MG63 (cell line): ENCODE measurements around the gene PLET1. TPM values are rescaled to one million over a fixed set of nuclear protein-coding genes. Genes with fewer than 3 reads are reported as not detected.

Source experiments
- DNase-seq: peaks from one replicate; pipeline ENCODE4 v3.0.0-alpha.2; 2020
- H3K27me3 ChIP-seq: fragments of 250-450 bp; sonication (Bioruptor Pico); 2 replicates; pipeline ENCODE4 v1.5.1; 2020; ENCODE audit warnings: mild to moderate bottlenecking, moderate library complexity
- H3K36me3 ChIP-seq: fragments of 250-450 bp; sonication (Bioruptor Pico); 2 replicates; pipeline ENCODE4 v1.5.1; 2020; ENCODE audit warnings: mild to moderate bottlenecking, moderate library complexity
- H3K4me3 ChIP-seq: fragments of 250-450 bp; sonication (Bioruptor Pico); 2 replicates; pipeline ENCODE4 v1.5.1; 2020; ENCODE audit warnings: mild to moderate bottlenecking, moderate library complexity
- H3K9me3 ChIP-seq: fragments of 250-450 bp; sonication (Bioruptor Pico); 2 replicates; pipeline ENCODE4 v1.5.1; 2020; ENCODE audit warnings: mild to moderate bottlenecking, moderate library complexity
- total RNA-seq: library from RNA; depleted of rRNA; stranded (reverse); fragments of >200 nt; shearing (Covaris generic); gene quantifications from 2 replicates; pipeline ENCODE4 v1.2.3, GENCODE V29; 2014; ENCODE audit warnings: low replicate concordance; rRNA removed

Gene PLET1
- total RNA-seq: not detected in 2 replicates

GRCh38 chr11:112260490-112260889 lies at the start of gene PLET1:
Gene PLET1, minus strand, starts transcription at chr11:112260860. Its CDS starts 271 bp downstream, at chr11:112260589.
- Histone ChIP-seq H3K4me3 (no peak within 1 kb of the TSS), H3K9me3 (no peaks in the 10 kb centered on the region), H3K27me3 (no peaks in the 10 kb centered on the region), H3K36me3 (no peaks in the 10 kb centered on the region)
- DNase-seq: peak; percentile 12

- peaks cover 6% of the 10 kb centered on the region; the same call in 1 of the 2 replicates for H3K9me3 ChIP-seq
- H3K27me3 ChIP-seq: no peaks in the 10 kb centered on the region
- H3K36me3 ChIP-seq: no peaks in the 10 kb centered on the region
- no peak for DNase-seq
- no peak overlapping the region for H3K4me3 ChIP-seq
These were observed 49.8 kb upstream of the PLET1 start for GRCh38 chr11:112310419-112310818.

GRCh38 chr11:112308651-112309050 lies 48.0 kb upstream of the PLET1 start:
- Histone ChIP-seq H3K36me3 (no peaks in the 10 kb centered on the region), H3K4me3 (no peak overlapping the region), H3K27me3 (no peaks in the 10 kb centered on the region), H3K9me3 (peaks cover 6% of the 10 kb centered on the region; the same call in 1 of the 2 replicates)
- DNase-seq: no peak

GRCh38 chr11:112307616-112308015 lies 47.0 kb upstream of the PLET1 start:
- Histone ChIP-seq H3K9me3 (peaks cover 6% of the 10 kb centered on the region; the same call in 1 of the 2 replicates), H3K27me3 (no peaks in the 10 kb centered on the region), H3K36me3 (no peaks in the 10 kb centered on the region), H3K4me3 (no peak overlapping the region)
- DNase-seq: no peak

GRCh38 chr11:112306230-112306629 lies 45.6 kb upstream of the PLET1 start:
- DNase-seq: no peak
- H3K4me3 ChIP-seq: no peak overlapping the region
- H3K9me3 ChIP-seq: peaks cover 6% of the 10 kb centered on the region; the same call in 1 of the 2 replicates
- no peaks in the 10 kb centered on the region for H3K36me3 ChIP-seq
- H3K27me3 ChIP-seq: no peaks in the 10 kb centered on the region

- no peaks in the 10 kb centered on the region for H3K27me3 ChIP-seq
- no peak for DNase-seq
- no peak overlapping the region for H3K4me3 ChIP-seq
- peaks cover 6% of the 10 kb centered on the region; the same call in 1 of the 2 replicates for H3K9me3 ChIP-seq
- H3K36me3 ChIP-seq: no peaks in the 10 kb centered on the region
These were observed 44.3 kb upstream of the PLET1 start for GRCh38 chr11:112304914-112305313.

GRCh38 chr11:112303616-112304015 lies 43.0 kb upstream of the PLET1 start:
- Histone ChIP-seq H3K36me3 (no peaks in the 10 kb centered on the region), H3K4me3 (no peak overlapping the region), H3K9me3 (peaks cover 6% of the 10 kb centered on the region; the same call in 1 of the 2 replicates), H3K27me3 (no peaks in the 10 kb centered on the region)
- DNase-seq: no peak

GRCh38 chr11:112302226-112302868 lies 41.7 kb upstream of the PLET1 start:
- H3K9me3 ChIP-seq: no peaks in the 10 kb centered on the region
- peaks cover 2% of the 10 kb centered on the region; the same call in 1 of the 2 replicates for H3K36me3 ChIP-seq
- H3K4me3 ChIP-seq: no peak overlapping the region
- no peaks in the 10 kb centered on the region for H3K27me3 ChIP-seq
- DNase-seq: no peak

- Histone ChIP-seq H3K36me3 (peaks cover 2% of the 10 kb centered on the region; the same call in 1 of the 2 replicates), H3K27me3 (no peaks in the 10 kb centered on the region), H3K9me3 (no peaks in the 10 kb centered on the region), H3K4me3 (no peak overlapping the region)
- no peak for DNase-seq
These were observed 39.6 kb upstream of the PLET1 start for GRCh38 chr11:112300094-112300786.

GRCh38 chr11:112298535-112298934 lies 37.9 kb upstream of the PLET1 start:
- Histone ChIP-seq H3K4me3 (no peak overlapping the region), H3K27me3 (no peaks in the 10 kb centered on the region), H3K9me3 (no peaks in the 10 kb centered on the region), H3K36me3 (peaks cover 5% of the 10 kb centered on the region; the same call in 1 of the 2 replicates)
- peak; percentile 60 for DNase-seq

GRCh38 chr11:112297248-112297866 lies 36.7 kb upstream of the PLET1 start:
- Histone ChIP-seq H3K9me3 (no peaks in the 10 kb centered on the region), H3K36me3 (peaks cover 5% of the 10 kb centered on the region; the same call in 1 of the 2 replicates), H3K27me3 (no peaks in the 10 kb centered on the region), H3K4me3 (no peak overlapping the region)
- DNase-seq: no peak

- peaks cover 5% of the 10 kb centered on the region; the same call in 1 of the 2 replicates for H3K36me3 ChIP-seq
- H3K4me3 ChIP-seq: no peak overlapping the region
- no peak for DNase-seq
- no peaks in the 10 kb centered on the region for H3K27me3 ChIP-seq
- H3K9me3 ChIP-seq: no peaks in the 10 kb centered on the region
These were observed 35.4 kb upstream of the PLET1 start for GRCh38 chr11:112296044-112296443.

GRCh38 chr11:112294688-112295340 lies 34.2 kb upstream of the PLET1 start:
- Histone ChIP-seq H3K27me3 (no peaks in the 10 kb centered on the region), H3K36me3 (peaks cover 5% of the 10 kb centered on the region; the same call in 1 of the 2 replicates), H3K9me3 (no peaks in the 10 kb centered on the region), H3K4me3 (no peak overlapping the region)
- no peak for DNase-seq

- no peak for DNase-seq
- H3K36me3 ChIP-seq: peaks cover 5% of the 10 kb centered on the region; the same call in 1 of the 2 replicates
- H3K4me3 ChIP-seq: no peak overlapping the region
- no peaks in the 10 kb centered on the region for H3K27me3 ChIP-seq
- H3K9me3 ChIP-seq: no peaks in the 10 kb centered on the region
These were observed 33.0 kb upstream of the PLET1 start for GRCh38 chr11:112293614-112294013.

- Histone ChIP-seq H3K27me3 (no peaks in the 10 kb centered on the region), H3K36me3 (peaks cover 3% of the 10 kb centered on the region; the same call in 1 of the 2 replicates), H3K9me3 (no peaks in the 10 kb centered on the region), H3K4me3 (no peak overlapping the region)
- DNase-seq: peak; percentile 92
These were observed 32.2 kb upstream of the PLET1 start for GRCh38 chr11:112292785-112293407.

- Histone ChIP-seq H3K36me3 (peaks cover 3% of the 10 kb centered on the region; the same call in 1 of the 2 replicates), H3K9me3 (no peaks in the 10 kb centered on the region), H3K4me3 (no peak overlapping the region), H3K27me3 (no peaks in the 10 kb centered on the region)
- no peak for DNase-seq
These were observed 31.5 kb upstream of the PLET1 start for GRCh38 chr11:112292188-112292587.
